GM23338 (cell line): ENCODE data around the gene FAM53A. TPM values are rescaled to one million over a fixed set of nuclear protein-coding genes. Genes with fewer than 3 reads are reported as not detected.

Experiments used
- ATAC-seq: fragments of 200-7000 bp; cut with Tn5 transposase; 3 replicates; pipeline ENCODE4 v1.9.1; 2020
- DNase-seq: peaks from one replicate; pipeline ENCODE4 v3.0.0-alpha.2; 2015; ENCODE audit warnings: low spot score
- H2AFZ ChIP-seq: fragments of 200-600 bp; sonication (generic); 2 replicates; pipeline ENCODE4 v1.8.0; 2016; ENCODE audit warnings: antibody characterized with exemption, mild to moderate bottlenecking, moderate library complexity
- H3F3A ChIP-seq: fragments of 200-600 bp; sonication (generic); replicated peaks from 2 replicates; pipeline ENCODE4 v1.8.0; 2017; ENCODE audit warnings: antibody characterized with exemption, mixed run types, low read depth
- H3K27ac ChIP-seq: fragments of 200-600 bp; sonication (generic); 2 replicates; pipeline ENCODE4 v1.6.1; 2016; ENCODE audit warnings: low read depth
- H3K27me3 ChIP-seq: fragments of 200-600 bp; sonication (generic); 2 replicates; pipeline ENCODE4 v1.8.0; 2016; ENCODE audit warnings: mild to moderate bottlenecking, mixed run types, moderate library complexity; ENCODE audit not compliant: insufficient read depth
- H3K36me3 ChIP-seq: fragments of 200-600 bp; sonication (generic); 2 replicates; pipeline ENCODE4 v1.8.0; 2016; ENCODE audit warnings: mild to moderate bottlenecking; ENCODE audit not compliant: insufficient read depth
- H3K4me1 ChIP-seq: fragments of 200-600 bp; sonication (generic); 2 replicates; pipeline ENCODE4 v1.8.0; 2016; ENCODE audit warnings: mild to moderate bottlenecking, moderate library complexity; ENCODE audit not compliant: insufficient read depth
- H3K4me2 ChIP-seq: fragments of 200-600 bp; sonication (generic); 2 replicates; pipeline ENCODE4 v1.7.1; 2017; ENCODE audit warnings: mixed run types
- H3K4me3 ChIP-seq: fragments of 200-600 bp; sonication (generic); 2 replicates; pipeline ENCODE4 v1.6.1; 2016; ENCODE audit warnings: mixed run types
- H3K79me2 ChIP-seq: fragments of 200-600 bp; sonication (generic); replicated peaks from 2 replicates; pipeline ENCODE4 v1.8.0; 2017; ENCODE audit warnings: mild to moderate bottlenecking; ENCODE audit not compliant: insufficient read depth
- H3K9me2 ChIP-seq: fragments of 200-600 bp; sonication (generic); 2 replicates; pipeline ENCODE4 v1.8.0; 2017; ENCODE audit not compliant: insufficient read depth
- H4K20me1 ChIP-seq: fragments of 200-600 bp; sonication (generic); replicated peaks from 2 replicates; pipeline ENCODE4 v1.8.0; 2017; ENCODE audit warnings: mild to moderate bottlenecking; ENCODE audit not compliant: insufficient read depth
- H3K27ac Mint-ChIP-seq: 2 replicates; pipeline ENCODE4 v1.8.0; 2020; ENCODE audit warnings: inconsistent platforms, mild to moderate bottlenecking, moderate library complexity, mixed read lengths
- H3K27me3 Mint-ChIP-seq: 3 replicates; pipeline ENCODE4 v1.8.0; 2022; ENCODE audit warnings: low read depth, mild to moderate bottlenecking, moderate library complexity, mixed read lengths, inconsistent platforms; ENCODE audit not compliant: insufficient read depth, poor library complexity
- H3K36me3 Mint-ChIP-seq: 3 replicates; pipeline ENCODE4 v1.8.0; 2021; ENCODE audit warnings: low read depth, mild to moderate bottlenecking, inconsistent platforms, moderate library complexity, mixed read lengths
- H3K4me1 Mint-ChIP-seq: 3 replicates; pipeline ENCODE4 v1.8.0; 2020; ENCODE audit warnings: mild to moderate bottlenecking, inconsistent platforms, mixed read lengths
- H3K4me3 Mint-ChIP-seq: 3 replicates; pipeline ENCODE4 v1.8.0; 2021; ENCODE audit warnings: moderate library complexity, mild to moderate bottlenecking, inconsistent platforms, mixed read lengths
- H3K9me3 Mint-ChIP-seq: 3 replicates; pipeline ENCODE4 v1.8.0; 2020; ENCODE audit warnings: moderate library complexity, mild to moderate bottlenecking, inconsistent platforms, mixed read lengths
- CREB1 ChIP-seq: fragments of 250-450 bp; sonication (Bioruptor Pico); IDR thresholded peaks from 2 replicates; pipeline ENCODE4 v1.5.0; 2020; ENCODE audit warnings: low read depth, mild to moderate bottlenecking, moderate library complexity
- EZH2 ChIP-seq: fragments of 200-600 bp; sonication (generic); IDR thresholded peaks from one replicate; pipeline ENCODE4 v1.8.0; 2017; ENCODE audit warnings: antibody characterized with exemption, mild to moderate bottlenecking, low read depth; ENCODE audit not compliant: unreplicated experiment
- EZH2phosphoT487 ChIP-seq: fragments of 200-600 bp; sonication (generic); IDR thresholded peaks from one replicate; pipeline ENCODE4 v1.8.1; 2018; ENCODE audit warnings: antibody characterized with exemption; ENCODE audit not compliant: unreplicated experiment
- NANOG ChIP-seq: IDR thresholded peaks from 2 replicates; pipeline ENCODE4 v1.6.1; 2016; ENCODE audit warnings: antibody characterized with exemption, borderline replicate concordance
- POLR2AphosphoS5 ChIP-seq: IDR thresholded peaks from 2 replicates; pipeline ENCODE4 v1.6.1; 2016; ENCODE audit warnings: antibody characterized with exemption, low read depth
- STAT1 ChIP-seq: IDR thresholded peaks from one replicate; pipeline ENCODE4 v1.6.1; 2016; ENCODE audit warnings: antibody characterized with exemption; ENCODE audit not compliant: unreplicated experiment
- polyA plus RNA-seq: library from polyadenylated mRNA; unstranded; fragments of >200 nt; fragmentation: Nextera tagmentation; extraction: Ambion mirVana; gene quantifications from 2 replicates; pipeline ENCODE4 v1.2.1, GENCODE V29; 2016
- total RNA-seq: library from RNA; depleted of rRNA; stranded (reverse); fragments of >200 nt; shearing (Covaris generic); gene quantifications from 2 replicates; pipeline ENCODE4 v1.2.3, GENCODE V29; 2014
- TF ChIP-seq, protein P1 (sequence below), 2 experiments: fragments of 200-600 bp in 1 of 2; sonication (generic) in 1 of 2; conservative IDR thresholded peaks; 2 replicates each; pipeline versions ENCODE4 v1.5.1 to v1.6.1; 2016 to 2017; ENCODE audit warnings: antibody characterized with exemption in 2 of 2, low read depth in 2 of 2, mild to moderate bottlenecking in 2 of 2, moderate library complexity in 1 of 2
- TF ChIP-seq, protein P2 (sequence below): IDR thresholded peaks from 2 replicates; pipeline ENCODE4 v1.6.1; 2016; ENCODE audit warnings: antibody characterized with exemption
- TF ChIP-seq, protein P3 (sequence below): fragments of 250-450 bp; sonication (Bioruptor Pico); IDR thresholded peaks from 2 replicates; pipeline ENCODE4 v1.5.0; 2020; ENCODE audit warnings: mild to moderate bottlenecking, moderate library complexity

The FAM53A gene
- total and polyA plus RNA-seq, 2 experiments from 2014 or later, result 1.1 to 3.1 TPM

DNA sequence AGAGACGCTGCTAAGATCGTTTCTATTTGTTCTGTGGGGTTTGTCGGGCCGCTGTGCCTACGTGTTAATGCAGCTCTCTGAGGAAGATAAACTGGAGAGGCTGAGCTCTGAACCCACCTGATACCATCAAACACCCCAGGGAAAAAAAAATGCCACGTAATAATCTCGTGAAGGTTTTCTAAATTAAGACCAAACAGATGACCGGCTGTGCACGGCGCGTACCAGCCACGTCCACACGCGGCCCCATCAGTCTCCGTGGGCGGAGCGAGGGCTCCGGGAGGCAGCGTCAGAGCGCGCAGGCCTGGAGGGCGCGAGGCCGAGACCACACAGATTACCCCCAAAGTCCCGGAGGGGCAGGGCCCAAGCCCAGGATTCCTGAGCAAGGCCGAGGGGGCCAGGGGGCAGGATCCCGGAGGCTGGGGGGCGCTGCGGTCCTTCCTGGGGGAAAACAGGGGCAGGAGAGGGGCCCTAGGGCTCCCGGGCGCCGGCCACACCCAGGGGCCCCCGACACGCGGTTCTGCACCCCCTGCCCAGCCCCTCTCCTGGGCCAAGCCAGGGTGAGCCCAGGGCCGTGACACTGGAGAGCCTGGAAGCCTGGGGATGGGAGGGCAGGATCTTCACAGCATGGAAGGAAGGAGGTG is 91.9 kb downstream of the FAM53A start:
- Histone ChIP-seq H3K4me2 (no peak overlapping the region), H3K9me2 (no peaks in the 10 kb centered on the region), H3K27me3 (no peaks in the 10 kb centered on the region), H4K20me1 (no peaks in the 10 kb centered on the region), H3F3A (no peaks in the 10 kb centered on the region), H3K4me1 (no peaks in the 10 kb centered on the region), H2AFZ (no peak overlapping the region), H3K4me3 (no peak overlapping the region), H3K79me2 (no peaks in the 10 kb centered on the region), H3K27ac (no peak overlapping the region), H3K36me3 (no peaks in the 10 kb centered on the region)
- ATAC-seq (peak; percentile 14; the same call in 2 of the 3 replicates), DNase-seq (no peak)
- TF ChIP-seq, protein P1, sequence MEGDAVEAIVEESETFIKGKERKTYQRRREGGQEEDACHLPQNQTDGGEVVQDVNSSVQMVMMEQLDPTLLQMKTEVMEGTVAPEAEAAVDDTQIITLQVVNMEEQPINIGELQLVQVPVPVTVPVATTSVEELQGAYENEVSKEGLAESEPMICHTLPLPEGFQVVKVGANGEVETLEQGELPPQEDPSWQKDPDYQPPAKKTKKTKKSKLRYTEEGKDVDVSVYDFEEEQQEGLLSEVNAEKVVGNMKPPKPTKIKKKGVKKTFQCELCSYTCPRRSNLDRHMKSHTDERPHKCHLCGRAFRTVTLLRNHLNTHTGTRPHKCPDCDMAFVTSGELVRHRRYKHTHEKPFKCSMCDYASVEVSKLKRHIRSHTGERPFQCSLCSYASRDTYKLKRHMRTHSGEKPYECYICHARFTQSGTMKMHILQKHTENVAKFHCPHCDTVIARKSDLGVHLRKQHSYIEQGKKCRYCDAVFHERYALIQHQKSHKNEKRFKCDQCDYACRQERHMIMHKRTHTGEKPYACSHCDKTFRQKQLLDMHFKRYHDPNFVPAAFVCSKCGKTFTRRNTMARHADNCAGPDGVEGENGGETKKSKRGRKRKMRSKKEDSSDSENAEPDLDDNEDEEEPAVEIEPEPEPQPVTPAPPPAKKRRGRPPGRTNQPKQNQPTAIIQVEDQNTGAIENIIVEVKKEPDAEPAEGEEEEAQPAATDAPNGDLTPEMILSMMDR (conservative IDR thresholded peaks at IDR 0.05; ENCODE audit: low read depth in 2 of 2), result no peak
- TF ChIP-seq CREB1 (CRISPR knock-in tag) (no peak), EZH2 (no peak), NANOG (no peak), STAT1 (no peak)
- TF ChIP-seq, protein P2, sequence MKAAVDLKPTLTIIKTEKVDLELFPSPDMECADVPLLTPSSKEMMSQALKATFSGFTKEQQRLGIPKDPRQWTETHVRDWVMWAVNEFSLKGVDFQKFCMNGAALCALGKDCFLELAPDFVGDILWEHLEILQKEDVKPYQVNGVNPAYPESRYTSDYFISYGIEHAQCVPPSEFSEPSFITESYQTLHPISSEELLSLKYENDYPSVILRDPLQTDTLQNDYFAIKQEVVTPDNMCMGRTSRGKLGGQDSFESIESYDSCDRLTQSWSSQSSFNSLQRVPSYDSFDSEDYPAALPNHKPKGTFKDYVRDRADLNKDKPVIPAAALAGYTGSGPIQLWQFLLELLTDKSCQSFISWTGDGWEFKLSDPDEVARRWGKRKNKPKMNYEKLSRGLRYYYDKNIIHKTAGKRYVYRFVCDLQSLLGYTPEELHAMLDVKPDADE, result no peak
- peaks cover 1% of the 10 kb centered on the region for H3K27me3 Mint-ChIP-seq
- peaks cover 9% of the 10 kb centered on the region for H3K9me3 Mint-ChIP-seq
- H3K36me3 Mint-ChIP-seq, result no peaks in the 10 kb centered on the region; the same call in 2 of the 3 replicates
- no peak overlapping the region for H3K27ac Mint-ChIP-seq
- no peak overlapping the region for H3K4me3 Mint-ChIP-seq
- H3K4me1 Mint-ChIP-seq, result peaks cover 5% of the 10 kb centered on the region; the same call in 2 of the 3 replicates

DNA sequence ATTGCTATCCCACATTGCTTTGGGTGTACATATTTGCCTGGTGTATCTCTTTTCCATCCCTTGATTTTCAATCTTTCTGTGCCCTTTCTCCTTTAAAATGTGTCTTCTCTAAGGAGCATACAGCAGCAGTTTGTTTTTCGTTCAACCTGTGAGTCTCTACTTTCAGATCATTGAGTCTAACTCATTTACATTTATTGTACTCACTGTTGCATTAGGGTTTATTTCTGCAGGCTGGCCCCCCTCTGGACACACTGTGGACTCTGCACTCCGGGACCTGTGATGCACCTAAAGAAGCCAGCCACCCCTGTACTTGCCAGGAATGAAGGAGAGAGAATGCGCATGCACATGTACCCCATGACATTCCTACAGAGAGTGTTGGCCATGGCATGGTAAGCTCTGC is 93.0 kb downstream of the FAM53A start:
- Histone ChIP-seq H3K36me3 (no peaks in the 10 kb centered on the region), H3K27ac (no peak overlapping the region), H3K4me2 (no peak overlapping the region), H4K20me1 (no peaks in the 10 kb centered on the region), H3K9me2 (no peaks in the 10 kb centered on the region), H3K27me3 (no peaks in the 10 kb centered on the region), H3F3A (no peaks in the 10 kb centered on the region), H3K4me3 (no peak overlapping the region), H3K4me1 (no peaks in the 10 kb centered on the region), H3K79me2 (no peaks in the 10 kb centered on the region), H2AFZ (no peak overlapping the region)
- H3K27ac Mint-ChIP-seq, result no peak overlapping the region
- DNase-seq (no peak), ATAC-seq (no peak)
- no peaks in the 10 kb centered on the region; the same call in 2 of the 3 replicates for H3K36me3 Mint-ChIP-seq
- H3K27me3 Mint-ChIP-seq, result peaks cover 2% of the 10 kb centered on the region
- peaks cover 5% of the 10 kb centered on the region; the same call in 2 of the 3 replicates for H3K4me1 Mint-ChIP-seq
- no peak overlapping the region for H3K4me3 Mint-ChIP-seq
- H3K9me3 Mint-ChIP-seq, result peaks cover 9% of the 10 kb centered on the region
- TF ChIP-seq, protein P2, result no peak
- TF ChIP-seq STAT1, result no peak
- TF ChIP-seq, protein P3, sequence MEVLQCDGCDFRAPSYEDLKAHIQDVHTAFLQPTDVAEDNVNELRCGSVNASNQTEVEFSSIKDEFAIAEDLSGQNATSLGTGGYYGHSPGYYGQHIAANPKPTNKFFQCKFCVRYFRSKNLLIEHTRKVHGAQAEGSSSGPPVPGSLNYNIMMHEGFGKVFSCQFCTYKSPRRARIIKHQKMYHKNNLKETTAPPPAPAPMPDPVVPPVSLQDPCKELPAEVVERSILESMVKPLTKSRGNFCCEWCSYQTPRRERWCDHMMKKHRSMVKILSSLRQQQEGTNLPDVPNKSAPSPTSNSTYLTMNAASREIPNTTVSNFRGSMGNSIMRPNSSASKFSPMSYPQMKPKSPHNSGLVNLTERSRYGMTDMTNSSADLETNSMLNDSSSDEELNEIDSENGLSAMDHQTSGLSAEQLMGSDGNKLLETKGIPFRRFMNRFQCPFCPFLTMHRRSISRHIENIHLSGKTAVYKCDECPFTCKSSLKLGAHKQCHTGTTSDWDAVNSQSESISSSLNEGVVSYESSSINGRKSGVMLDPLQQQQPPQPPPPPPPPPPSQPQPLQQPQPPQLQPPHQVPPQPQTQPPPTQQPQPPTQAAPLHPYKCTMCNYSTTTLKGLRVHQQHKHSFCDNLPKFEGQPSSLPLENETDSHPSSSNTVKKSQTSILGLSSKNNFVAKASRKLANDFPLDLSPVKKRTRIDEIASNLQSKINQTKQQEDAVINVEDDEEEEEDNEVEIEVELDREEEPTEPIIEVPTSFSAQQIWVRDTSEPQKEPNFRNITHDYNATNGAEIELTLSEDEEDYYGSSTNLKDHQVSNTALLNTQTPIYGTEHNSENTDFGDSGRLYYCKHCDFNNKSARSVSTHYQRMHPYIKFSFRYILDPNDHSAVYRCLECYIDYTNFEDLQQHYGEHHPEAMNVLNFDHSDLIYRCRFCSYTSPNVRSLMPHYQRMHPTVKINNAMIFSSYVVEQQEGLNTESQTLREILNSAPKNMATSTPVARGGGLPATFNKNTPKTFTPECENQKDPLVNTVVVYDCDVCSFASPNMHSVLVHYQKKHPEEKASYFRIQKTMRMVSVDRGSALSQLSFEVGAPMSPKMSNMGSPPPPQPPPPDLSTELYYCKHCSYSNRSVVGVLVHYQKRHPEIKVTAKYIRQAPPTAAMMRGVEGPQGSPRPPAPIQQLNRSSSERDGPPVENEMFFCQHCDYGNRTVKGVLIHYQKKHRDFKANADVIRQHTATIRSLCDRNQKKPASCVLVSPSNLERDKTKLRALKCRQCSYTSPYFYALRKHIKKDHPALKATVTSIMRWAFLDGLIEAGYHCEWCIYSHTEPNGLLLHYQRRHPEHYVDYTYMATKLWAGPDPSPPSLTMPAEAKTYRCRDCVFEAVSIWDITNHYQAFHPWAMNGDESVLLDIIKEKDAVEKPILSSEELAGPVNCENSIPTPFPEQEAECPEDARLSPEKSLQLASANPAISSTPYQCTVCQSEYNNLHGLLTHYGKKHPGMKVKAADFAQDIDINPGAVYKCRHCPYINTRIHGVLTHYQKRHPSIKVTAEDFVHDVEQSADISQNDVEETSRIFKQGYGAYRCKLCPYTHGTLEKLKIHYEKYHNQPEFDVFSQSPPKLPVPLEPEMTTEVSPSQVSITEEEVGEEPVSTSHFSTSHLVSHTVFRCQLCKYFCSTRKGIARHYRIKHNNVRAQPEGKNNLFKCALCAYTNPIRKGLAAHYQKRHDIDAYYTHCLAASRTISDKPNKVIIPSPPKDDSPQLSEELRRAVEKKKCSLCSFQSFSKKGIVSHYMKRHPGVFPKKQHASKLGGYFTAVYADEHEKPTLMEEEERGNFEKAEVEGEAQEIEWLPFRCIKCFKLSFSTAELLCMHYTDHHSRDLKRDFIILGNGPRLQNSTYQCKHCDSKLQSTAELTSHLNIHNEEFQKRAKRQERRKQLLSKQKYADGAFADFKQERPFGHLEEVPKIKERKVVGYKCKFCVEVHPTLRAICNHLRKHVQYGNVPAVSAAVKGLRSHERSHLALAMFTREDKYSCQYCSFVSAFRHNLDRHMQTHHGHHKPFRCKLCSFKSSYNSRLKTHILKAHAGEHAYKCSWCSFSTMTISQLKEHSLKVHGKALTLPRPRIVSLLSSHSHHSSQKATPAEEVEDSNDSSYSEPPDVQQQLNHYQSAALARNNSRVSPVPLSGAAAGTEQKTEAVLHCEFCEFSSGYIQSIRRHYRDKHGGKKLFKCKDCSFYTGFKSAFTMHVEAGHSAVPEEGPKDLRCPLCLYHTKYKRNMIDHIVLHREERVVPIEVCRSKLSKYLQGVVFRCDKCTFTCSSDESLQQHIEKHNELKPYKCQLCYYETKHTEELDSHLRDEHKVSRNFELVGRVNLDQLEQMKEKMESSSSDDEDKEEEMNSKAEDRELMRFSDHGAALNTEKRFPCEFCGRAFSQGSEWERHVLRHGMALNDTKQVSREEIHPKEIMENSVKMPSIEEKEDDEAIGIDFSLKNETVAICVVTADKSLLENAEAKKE (CRISPR knock-in tag), result no peak
- TF ChIP-seq POLR2AphosphoS5, result no peak
- TF ChIP-seq EZH2phosphoT487, result no peak
